KG1 (cell line): ENCODE data around the gene FRMD4B.
"Not testable (repeated sequence)": the region's sequence is repeated elsewhere in the genome, so short reads cannot be mapped to it uniquely, and the experiment has no call there.

Experiments
- DNase-seq: peaks from one replicate; lab custom pipeline; 2025; lab: John Stamatoyannopoulos, UW

The FRMD4B gene

GRCh38 chr3:69240651-69241568 lies 145.0 kb downstream of the FRMD4B start:
- DNase-seq: no peak

DNA sequence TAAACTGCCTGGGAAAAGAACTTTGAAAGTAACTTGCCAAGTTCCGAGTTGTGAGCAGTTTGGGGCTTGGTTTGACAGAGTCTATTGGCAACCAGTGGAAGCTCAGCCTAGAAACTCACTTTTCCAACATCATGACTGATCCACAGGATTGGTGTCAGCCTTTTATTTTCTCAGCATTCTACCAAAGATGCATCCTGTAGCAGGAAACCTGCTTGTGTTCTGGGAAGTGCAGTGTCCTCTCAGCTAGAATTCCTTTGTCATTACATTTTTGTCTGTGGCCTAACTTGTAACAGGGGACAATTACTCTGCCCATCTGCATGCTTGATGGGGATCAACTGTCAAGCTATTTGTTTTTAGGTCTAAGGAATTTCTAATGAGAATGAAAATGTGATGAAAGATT lies 146.8 kb downstream of the FRMD4B start:
- DNase-seq: no peak

GRCh38 chr3:69236812-69237707 lies 148.8 kb downstream of the FRMD4B start:
- DNase-seq: no peak

DNA sequence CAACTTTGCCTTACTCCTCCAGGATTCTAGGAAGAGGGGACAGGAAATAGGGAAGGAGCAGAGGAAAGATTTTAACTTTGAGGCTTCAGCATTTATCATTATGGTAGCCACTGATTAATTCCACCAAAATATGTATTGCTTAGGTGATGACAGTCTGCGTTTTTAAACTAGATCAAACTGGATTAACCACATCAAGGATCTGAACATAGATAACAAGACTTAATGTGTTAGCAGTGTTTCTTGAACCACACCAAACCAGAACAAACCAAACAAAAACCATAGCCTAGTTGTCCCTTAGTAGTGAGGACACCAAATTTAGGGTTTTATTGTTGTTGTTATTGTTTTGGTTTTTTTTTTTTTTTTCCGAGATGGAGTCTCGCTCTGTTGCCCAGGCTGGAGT lies 150.0 kb downstream of the FRMD4B start:
- no peak for DNase-seq

DNA sequence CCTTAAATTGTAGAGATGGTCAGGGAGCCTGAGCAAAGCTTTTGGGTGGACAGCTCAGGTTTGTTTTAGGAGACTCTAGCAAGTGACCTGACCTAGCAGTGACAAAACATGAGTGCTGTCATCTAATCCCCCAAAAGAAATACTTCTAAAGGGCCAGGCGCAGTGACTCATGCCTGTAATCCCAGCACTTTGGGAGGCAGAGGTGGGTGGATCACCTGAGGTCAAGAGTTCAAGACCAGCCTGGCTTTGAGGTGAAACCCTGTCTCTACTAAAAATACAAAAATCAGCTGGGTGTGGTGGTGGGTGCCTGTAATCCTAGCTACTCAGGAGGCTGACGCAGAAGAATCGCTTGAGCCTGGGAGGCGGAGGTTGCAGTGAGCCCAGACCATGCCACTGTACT lies 150.7 kb downstream of the FRMD4B start:
- not testable (repeated sequence) for DNase-seq

- no peak for DNase-seq
These were observed 153.4 kb downstream of the FRMD4B start for GRCh38 chr3:69232482-69232881.

DNA sequence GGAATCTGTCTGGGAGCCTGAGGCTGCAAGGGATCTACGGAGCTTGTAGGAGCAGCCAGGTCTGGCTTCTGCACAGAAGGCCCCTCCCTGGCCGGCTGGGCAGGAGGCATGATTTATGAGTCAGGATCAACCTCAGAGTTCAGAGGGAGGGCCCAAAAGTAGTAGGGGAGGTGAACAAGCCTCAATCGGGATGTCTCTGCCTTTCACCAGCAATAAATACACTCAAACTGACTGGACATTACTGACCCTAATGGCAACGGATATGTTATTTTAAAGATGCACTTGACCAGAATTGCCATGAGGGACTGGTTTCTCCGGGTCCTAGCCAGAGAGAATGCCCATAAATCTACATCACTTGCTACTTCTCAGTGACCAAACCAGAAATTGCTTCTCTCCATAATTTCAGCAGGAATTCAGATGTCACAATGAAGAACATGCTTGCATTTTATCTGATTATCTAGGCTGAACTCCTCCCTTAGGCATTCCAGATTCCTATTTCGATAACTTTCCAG lies 153.9 kb downstream of the FRMD4B start:
- no peak for DNase-seq

- DNase-seq: no peak
These were observed 159.8 kb downstream of the FRMD4B start for GRCh38 chr3:69226071-69226470.

GRCh38 chr3:69219101-69219708 lies 166.7 kb downstream of the FRMD4B start:
- DNase-seq: no peak

DNA sequence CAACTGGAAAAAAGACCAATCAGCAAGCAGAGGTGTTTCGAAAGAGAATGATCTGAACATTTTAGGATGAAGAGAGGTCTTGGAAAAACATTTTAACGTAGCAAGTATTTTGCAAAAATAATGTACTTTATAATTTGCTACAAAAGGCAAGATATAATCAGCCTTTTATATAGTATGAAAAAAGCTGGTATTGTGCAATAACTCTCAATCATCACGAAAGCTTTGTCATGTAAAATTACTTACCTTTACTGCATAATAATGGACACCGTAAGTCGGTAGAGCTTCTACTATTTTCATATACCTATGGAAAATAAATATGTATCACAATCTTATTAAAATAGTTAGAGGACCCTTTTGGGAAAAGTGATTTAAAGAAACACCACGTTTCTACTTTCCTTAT lies 167.8 kb downstream of the FRMD4B start:
- no peak for DNase-seq

DNA sequence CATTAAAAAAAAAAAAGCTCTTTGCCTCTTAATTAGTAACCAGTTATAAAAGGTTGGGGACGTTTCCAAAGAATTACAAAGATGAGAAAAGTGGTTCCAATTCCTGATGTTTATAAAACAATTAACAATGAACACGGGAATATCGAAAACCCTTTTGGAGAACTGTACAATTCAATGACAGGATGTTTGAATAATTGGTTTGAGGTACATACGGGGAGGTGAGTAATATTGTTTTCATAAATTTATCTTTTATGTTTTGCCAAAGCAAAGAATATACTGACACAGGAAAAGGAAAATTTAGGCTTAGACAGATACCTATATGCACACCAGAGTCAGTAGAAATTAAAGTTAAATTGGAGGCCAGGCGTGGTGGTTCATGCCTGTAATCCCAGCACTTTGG lies 168.9 kb downstream of the FRMD4B start:
- DNase-seq: no peak

DNA sequence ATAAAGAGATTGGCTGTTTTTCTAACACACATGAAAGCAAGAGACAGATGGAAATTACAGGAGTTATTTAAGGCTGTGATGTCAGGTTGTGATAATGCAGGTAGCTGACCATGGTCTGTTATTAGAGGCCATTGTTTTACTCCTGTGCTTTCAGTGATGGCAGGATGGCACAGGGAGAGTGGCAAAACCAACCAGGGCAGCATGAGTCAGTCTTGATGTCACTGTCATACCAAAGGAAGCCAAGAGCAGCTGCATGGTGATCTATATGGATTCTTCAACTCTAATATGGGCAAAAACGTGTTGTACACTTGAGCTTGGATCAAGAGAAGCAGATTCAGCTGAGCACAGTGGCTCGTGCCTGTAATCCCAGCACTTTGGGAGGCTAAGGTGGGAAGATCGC lies 171.6 kb downstream of the FRMD4B start:
- DNase-seq: no peak

GRCh38 chr3:69212411-69213160 lies 173.3 kb downstream of the FRMD4B start:
- peak; percentile 45 for DNase-seq

- DNase-seq: no peak
These were observed 175.7 kb downstream of the FRMD4B start for GRCh38 chr3:69210068-69210730.

DNA sequence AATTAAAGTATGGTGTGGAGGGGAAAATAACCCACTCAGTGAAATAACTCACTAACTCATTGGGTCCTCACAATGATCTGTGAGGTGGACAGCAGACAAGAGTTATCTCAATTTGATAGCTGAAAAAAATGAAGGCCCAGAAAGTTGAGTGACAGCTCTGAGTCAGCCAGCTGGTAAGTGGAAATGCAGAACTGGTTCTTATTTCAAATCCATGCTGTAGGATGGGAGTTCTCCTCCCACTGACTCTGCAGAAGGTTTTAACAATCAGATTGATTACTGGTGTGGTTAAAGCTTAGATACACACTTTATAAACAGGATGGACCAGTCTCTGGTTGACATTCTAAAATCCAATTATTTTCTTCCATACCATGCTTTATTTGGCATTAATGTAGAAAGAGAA lies 176.5 kb downstream of the FRMD4B start:
- DNase-seq: no peak

DNA sequence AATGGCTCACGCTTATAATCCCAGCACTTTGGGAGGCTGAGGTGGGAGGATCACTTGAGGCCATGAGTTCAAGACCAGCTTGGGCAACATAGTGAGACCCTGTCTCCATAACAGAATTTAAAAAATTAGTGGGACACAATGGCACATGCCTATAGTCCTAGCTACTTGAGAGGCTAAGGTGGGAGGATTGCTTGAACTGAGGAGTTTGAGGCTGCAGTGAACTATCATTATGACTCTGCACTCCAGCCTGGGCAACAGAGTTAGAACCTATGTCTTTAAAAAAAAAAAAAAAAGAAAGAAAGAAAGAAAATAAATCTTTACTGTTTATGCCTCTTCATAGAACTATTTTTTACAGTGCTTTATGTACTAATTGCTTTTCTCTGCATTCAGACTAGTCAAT lies 178.9 kb downstream of the FRMD4B start:
- no peak for DNase-seq

GRCh38 chr3:69205385-69205784 lies 180.5 kb downstream of the FRMD4B start:
- DNase-seq: no peak

GRCh38 chr3:69204315-69204957 lies 181.5 kb downstream of the FRMD4B start:
- no peak for DNase-seq

- no peak for DNase-seq
These were observed 182.1 kb downstream of the FRMD4B start for GRCh38 chr3:69203631-69204314.

GRCh38 chr3:69201658-69202057 lies 184.2 kb downstream of the FRMD4B start:
- DNase-seq: no peak
